ENCODE measurements around the gene SERTAD1.
A peak's percentile ranks its signal among the peaks of the same experiment; 100 is the strongest.
"Not testable (repeated sequence)": the region's sequence is repeated elsewhere in the genome, so short reads cannot be mapped to it uniquely, and the experiment has no call there.

Gene SERTAD1

GRCh38 chr19:40430242-40430641, 4.5 kb upstream of the SERTAD1 start:
- not testable (repeated sequence) for H3K27me3 ChIP-seq (ENCODE audit: control insufficient read depth, insufficient read depth, low read length); H3K9me3 ChIP-seq (ENCODE audit: control insufficient read depth, low read length); H3K36me3 ChIP-seq (ENCODE audit: control insufficient read depth, insufficient read depth, low read length); H3K9ac ChIP-seq (ENCODE audit: low read length); H3K4me3 ChIP-seq (ENCODE audit: low read length)
- H3K4me1 ChIP-seq (ENCODE audit: control insufficient read depth, insufficient read depth, low read length) = peaks cover 17% of the 10 kb centered on the region

- not testable (repeated sequence) for H3K27me3 ChIP-seq (ENCODE audit: control insufficient read depth, insufficient read depth, low read length); H3K4me3 ChIP-seq (ENCODE audit: low read length); H3K9ac ChIP-seq (ENCODE audit: low read length); H3K9me3 ChIP-seq (ENCODE audit: control insufficient read depth, low read length); H3K36me3 ChIP-seq (ENCODE audit: control insufficient read depth, insufficient read depth, low read length)
- peaks cover 13% of the 10 kb centered on the region for H3K4me1 ChIP-seq (ENCODE audit: control insufficient read depth, insufficient read depth, low read length)
Observed at GRCh38 chr19:40428197-40428596, 2.4 kb upstream of the SERTAD1 start.

GRCh38 chr19:40424637-40425449, 949 bp downstream of the SERTAD1 start:
- Histone ChIP-seq H3K4me3 (ENCODE audit: low read length) (peak overlapping the region; percentile 95), H3K9ac (ENCODE audit: low read length) (peak overlapping the region; percentile 99), H3K9me3 (ENCODE audit: control insufficient read depth, low read length) (no peaks in the 10 kb centered on the region), H3K36me3 (ENCODE audit: control insufficient read depth, insufficient read depth, low read length) (no peaks in the 10 kb centered on the region), H3K27me3 (ENCODE audit: control insufficient read depth, insufficient read depth, low read length) (no peaks in the 10 kb centered on the region), H3K4me1 (ENCODE audit: control insufficient read depth, insufficient read depth, low read length) (peaks cover 25% of the 10 kb centered on the region)

- Histone ChIP-seq H3K36me3 (ENCODE audit: control insufficient read depth, insufficient read depth, low read length) (no peaks in the 10 kb centered on the region), H3K4me1 (ENCODE audit: control insufficient read depth, insufficient read depth, low read length) (peaks cover 25% of the 10 kb centered on the region), H3K27me3 (ENCODE audit: control insufficient read depth, insufficient read depth, low read length) (no peaks in the 10 kb centered on the region), H3K9ac (ENCODE audit: low read length) (peak overlapping the region; percentile 99), H3K9me3 (ENCODE audit: control insufficient read depth, low read length) (no peaks in the 10 kb centered on the region), H3K4me3 (ENCODE audit: low read length) (no peak overlapping the region)
Observed at GRCh38 chr19:40423938-40424337, 1.9 kb downstream of the SERTAD1 start.

- peaks cover 25% of the 10 kb centered on the region for H3K4me1 ChIP-seq (ENCODE audit: control insufficient read depth, insufficient read depth, low read length)
Observed at GRCh38 chr19:40422748-40423566, 2.8 kb downstream of the SERTAD1 start.

GRCh38 chr19:40421993-40422747, 3.6 kb downstream of the SERTAD1 start:
- no peaks in the 10 kb centered on the region for H3K9me3 ChIP-seq (ENCODE audit: control insufficient read depth, low read length)
- H3K9ac ChIP-seq (ENCODE audit: low read length) = peak overlapping the region; percentile 98
- H3K4me1 ChIP-seq (ENCODE audit: control insufficient read depth, insufficient read depth, low read length) = peaks cover 30% of the 10 kb centered on the region
- no peaks in the 10 kb centered on the region for H3K36me3 ChIP-seq (ENCODE audit: control insufficient read depth, insufficient read depth, low read length)
- no peak overlapping the region for H3K4me3 ChIP-seq (ENCODE audit: low read length)
- H3K27me3 ChIP-seq (ENCODE audit: control insufficient read depth, insufficient read depth, low read length) = no peaks in the 10 kb centered on the region

More at GRCh38 chr19:40422748-40423566, 2.8 kb downstream of the SERTAD1 start:
- no peaks in the 10 kb centered on the region for H3K27me3 ChIP-seq (ENCODE audit: control insufficient read depth, insufficient read depth, low read length)
- peak overlapping the region; percentile 44 for H3K9ac ChIP-seq (ENCODE audit: low read length)
- H3K4me3 ChIP-seq (ENCODE audit: low read length) = no peak overlapping the region
- H3K36me3 ChIP-seq (ENCODE audit: control insufficient read depth, insufficient read depth, low read length) = no peaks in the 10 kb centered on the region
- no peaks in the 10 kb centered on the region for H3K9me3 ChIP-seq (ENCODE audit: control insufficient read depth, low read length)

- H3K9me3 ChIP-seq (ENCODE audit: control insufficient read depth, low read length) = no peaks in the 10 kb centered on the region
- peak overlapping the region; percentile 98 for H3K9ac ChIP-seq (ENCODE audit: low read length)
- peaks cover 31% of the 10 kb centered on the region for H3K4me1 ChIP-seq (ENCODE audit: control insufficient read depth, insufficient read depth, low read length)
- no peaks in the 10 kb centered on the region for H3K36me3 ChIP-seq (ENCODE audit: control insufficient read depth, insufficient read depth, low read length)
- H3K4me3 ChIP-seq (ENCODE audit: low read length) = peak overlapping the region; percentile 64
- no peaks in the 10 kb centered on the region for H3K27me3 ChIP-seq (ENCODE audit: control insufficient read depth, insufficient read depth, low read length)
Observed at GRCh38 chr19:40420766-40421765, 4.7 kb downstream of the SERTAD1 start.

GRCh38 chr19:40420451-40420765, 5.4 kb downstream of the SERTAD1 start:
- Histone ChIP-seq H3K36me3 (ENCODE audit: control insufficient read depth, insufficient read depth, low read length) (no peaks in the 10 kb centered on the region), H3K4me1 (ENCODE audit: control insufficient read depth, insufficient read depth, low read length) (peaks cover 31% of the 10 kb centered on the region), H3K27me3 (ENCODE audit: control insufficient read depth, insufficient read depth, low read length) (no peaks in the 10 kb centered on the region), H3K9ac (ENCODE audit: low read length) (peak overlapping the region; percentile 98), H3K9me3 (ENCODE audit: control insufficient read depth, low read length) (no peaks in the 10 kb centered on the region), H3K4me3 (ENCODE audit: low read length) (peak overlapping the region; percentile 64)

- Histone ChIP-seq H3K9me3 (ENCODE audit: control insufficient read depth, low read length) (no peaks in the 10 kb centered on the region), H3K4me3 (ENCODE audit: low read length) (no peak overlapping the region), H3K4me1 (ENCODE audit: control insufficient read depth, insufficient read depth, low read length) (peaks cover 31% of the 10 kb centered on the region), H3K27me3 (ENCODE audit: control insufficient read depth, insufficient read depth, low read length) (no peaks in the 10 kb centered on the region), H3K9ac (ENCODE audit: low read length) (no peak overlapping the region), H3K36me3 (ENCODE audit: control insufficient read depth, insufficient read depth, low read length) (no peaks in the 10 kb centered on the region)
Observed at GRCh38 chr19:40419780-40420179, 6.0 kb downstream of the SERTAD1 start.

- Histone ChIP-seq H3K9me3 (ENCODE audit: control insufficient read depth, low read length) (no peaks in the 10 kb centered on the region), H3K27me3 (ENCODE audit: control insufficient read depth, insufficient read depth, low read length) (no peaks in the 10 kb centered on the region), H3K4me3 (ENCODE audit: low read length) (no peak overlapping the region), H3K9ac (ENCODE audit: low read length) (no peak overlapping the region), H3K4me1 (ENCODE audit: control insufficient read depth, insufficient read depth, low read length) (peaks cover 31% of the 10 kb centered on the region), H3K36me3 (ENCODE audit: control insufficient read depth, insufficient read depth, low read length) (no peaks in the 10 kb centered on the region)
Observed at GRCh38 chr19:40419066-40419612, 6.7 kb downstream of the SERTAD1 start.

- peaks cover 24% of the 10 kb centered on the region for H3K4me1 ChIP-seq (ENCODE audit: control insufficient read depth, insufficient read depth, low read length)
- H3K4me3 ChIP-seq (ENCODE audit: low read length) = no peak overlapping the region
- H3K9me3 ChIP-seq (ENCODE audit: control insufficient read depth, low read length) = no peaks in the 10 kb centered on the region
- H3K9ac ChIP-seq (ENCODE audit: low read length) = no peak overlapping the region
- H3K36me3 ChIP-seq (ENCODE audit: control insufficient read depth, insufficient read depth, low read length) = no peaks in the 10 kb centered on the region
- no peaks in the 10 kb centered on the region for H3K27me3 ChIP-seq (ENCODE audit: control insufficient read depth, insufficient read depth, low read length)
Observed at GRCh38 chr19:40418040-40418439, 7.8 kb downstream of the SERTAD1 start.

Measured in mucosa of stomach (tissue), 1 donor.